Measurements from ENCODE around the gene PCDH12.

The PCDH12 gene

DNA sequence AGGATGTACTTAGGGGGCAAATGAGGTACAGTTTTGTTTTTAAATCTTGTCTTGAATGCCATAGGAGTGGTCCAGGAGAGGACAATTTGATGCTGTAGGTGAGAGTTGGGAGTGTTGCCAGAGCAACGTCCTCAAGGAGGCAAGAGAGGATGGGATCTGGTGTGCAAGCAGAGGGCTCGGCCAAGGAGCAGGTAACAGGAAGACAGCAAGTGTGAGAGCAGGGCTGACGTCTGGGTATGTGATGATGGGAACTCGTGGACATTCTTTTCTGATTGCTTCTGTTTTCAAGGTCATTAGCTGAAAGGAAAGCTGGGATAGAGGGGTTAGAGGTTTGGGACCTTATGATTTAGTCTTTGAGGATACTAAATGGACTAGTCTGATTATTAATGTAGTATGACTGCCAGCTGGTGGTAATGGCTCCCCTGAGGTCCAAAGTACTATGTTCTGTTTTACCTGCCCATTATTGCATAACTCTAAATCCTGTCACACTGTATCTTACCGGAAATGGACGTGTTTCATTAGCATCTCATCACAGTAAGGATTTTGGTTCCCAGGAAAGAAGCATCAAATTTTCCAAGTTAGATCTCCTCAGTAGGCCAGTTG, 39.5 kb upstream of the PCDH12 start:
- TF ChIP-seq YY1 (IDR thresholded peaks at IDR 0.05; ENCODE audit: low read depth), result no peak
- TF ChIP-seq, protein P1, sequence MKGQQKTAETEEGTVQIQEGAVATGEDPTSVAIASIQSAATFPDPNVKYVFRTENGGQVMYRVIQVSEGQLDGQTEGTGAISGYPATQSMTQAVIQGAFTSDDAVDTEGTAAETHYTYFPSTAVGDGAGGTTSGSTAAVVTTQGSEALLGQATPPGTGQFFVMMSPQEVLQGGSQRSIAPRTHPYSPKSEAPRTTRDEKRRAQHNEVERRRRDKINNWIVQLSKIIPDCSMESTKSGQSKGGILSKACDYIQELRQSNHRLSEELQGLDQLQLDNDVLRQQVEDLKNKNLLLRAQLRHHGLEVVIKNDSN (IDR thresholded peaks at IDR 0.05), result no peak
- no peak for TF ChIP-seq EGR1 (IDR thresholded peaks at IDR 0.05)
- no peak for TF ChIP-seq EP300 (IDR thresholded peaks at IDR 0.05; ENCODE audit: borderline replicate concordance)
- TF ChIP-seq FOXM1 (IDR thresholded peaks at IDR 0.05; ENCODE audit: borderline replicate concordance, low read depth), result no peak
- TF ChIP-seq, protein P2, sequence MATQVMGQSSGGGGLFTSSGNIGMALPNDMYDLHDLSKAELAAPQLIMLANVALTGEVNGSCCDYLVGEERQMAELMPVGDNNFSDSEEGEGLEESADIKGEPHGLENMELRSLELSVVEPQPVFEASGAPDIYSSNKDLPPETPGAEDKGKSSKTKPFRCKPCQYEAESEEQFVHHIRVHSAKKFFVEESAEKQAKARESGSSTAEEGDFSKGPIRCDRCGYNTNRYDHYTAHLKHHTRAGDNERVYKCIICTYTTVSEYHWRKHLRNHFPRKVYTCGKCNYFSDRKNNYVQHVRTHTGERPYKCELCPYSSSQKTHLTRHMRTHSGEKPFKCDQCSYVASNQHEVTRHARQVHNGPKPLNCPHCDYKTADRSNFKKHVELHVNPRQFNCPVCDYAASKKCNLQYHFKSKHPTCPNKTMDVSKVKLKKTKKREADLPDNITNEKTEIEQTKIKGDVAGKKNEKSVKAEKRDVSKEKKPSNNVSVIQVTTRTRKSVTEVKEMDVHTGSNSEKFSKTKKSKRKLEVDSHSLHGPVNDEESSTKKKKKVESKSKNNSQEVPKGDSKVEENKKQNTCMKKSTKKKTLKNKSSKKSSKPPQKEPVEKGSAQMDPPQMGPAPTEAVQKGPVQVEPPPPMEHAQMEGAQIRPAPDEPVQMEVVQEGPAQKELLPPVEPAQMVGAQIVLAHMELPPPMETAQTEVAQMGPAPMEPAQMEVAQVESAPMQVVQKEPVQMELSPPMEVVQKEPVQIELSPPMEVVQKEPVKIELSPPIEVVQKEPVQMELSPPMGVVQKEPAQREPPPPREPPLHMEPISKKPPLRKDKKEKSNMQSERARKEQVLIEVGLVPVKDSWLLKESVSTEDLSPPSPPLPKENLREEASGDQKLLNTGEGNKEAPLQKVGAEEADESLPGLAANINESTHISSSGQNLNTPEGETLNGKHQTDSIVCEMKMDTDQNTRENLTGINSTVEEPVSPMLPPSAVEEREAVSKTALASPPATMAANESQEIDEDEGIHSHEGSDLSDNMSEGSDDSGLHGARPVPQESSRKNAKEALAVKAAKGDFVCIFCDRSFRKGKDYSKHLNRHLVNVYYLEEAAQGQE (IDR thresholded peaks at IDR 0.05; ENCODE audit: low read depth), result no peak
- no peak for TF ChIP-seq TEAD4 (IDR thresholded peaks at IDR 0.05)
- TF ChIP-seq RAD21 (IDR thresholded peaks at IDR 0.05; ENCODE audit: low read depth), result no peak
- TF ChIP-seq TCF12 (IDR thresholded peaks at IDR 0.05; ENCODE audit: low read depth), result no peak
- no peak for TF ChIP-seq CEBPB (IDR thresholded peaks at IDR 0.05)

DNA sequence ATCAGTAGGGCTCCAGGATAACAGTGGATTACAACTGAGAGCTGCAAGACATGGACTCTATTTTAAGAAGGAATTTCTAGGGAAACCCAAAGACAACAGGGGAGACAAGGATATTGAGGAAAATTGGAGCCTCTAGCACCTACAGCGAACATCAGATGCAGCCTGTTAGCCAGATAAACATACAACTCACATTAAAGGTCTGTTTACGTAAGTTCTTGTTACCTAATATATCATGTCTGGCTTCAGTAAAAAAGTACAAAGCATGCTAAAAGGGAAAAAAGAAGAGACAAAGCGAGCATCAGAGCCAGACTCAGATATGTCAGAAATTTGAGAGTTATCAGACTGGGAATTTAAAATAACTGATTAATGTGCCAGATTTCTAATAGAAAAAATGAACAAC, 37.7 kb upstream of the PCDH12 start:
- TF ChIP-seq, protein P2 (IDR thresholded peaks at IDR 0.05; ENCODE audit: low read depth), result no peak
- TF ChIP-seq YY1 (IDR thresholded peaks at IDR 0.05; ENCODE audit: low read depth), result no peak
- TF ChIP-seq TCF12 (IDR thresholded peaks at IDR 0.05; ENCODE audit: low read depth), result no peak
- TF ChIP-seq CREB1 (IDR thresholded peaks at IDR 0.05; ENCODE audit: low read depth), result no peak
- TF ChIP-seq TAF1 (IDR thresholded peaks at IDR 0.05; ENCODE audit: low read depth), result no peak
- no peak for TF ChIP-seq CEBPB (IDR thresholded peaks at IDR 0.05)
- TF ChIP-seq FOXM1 (IDR thresholded peaks at IDR 0.05; ENCODE audit: borderline replicate concordance, low read depth), result no peak
- no peak for TF ChIP-seq EGR1 (IDR thresholded peaks at IDR 0.05)
- TF ChIP-seq, protein P3, sequence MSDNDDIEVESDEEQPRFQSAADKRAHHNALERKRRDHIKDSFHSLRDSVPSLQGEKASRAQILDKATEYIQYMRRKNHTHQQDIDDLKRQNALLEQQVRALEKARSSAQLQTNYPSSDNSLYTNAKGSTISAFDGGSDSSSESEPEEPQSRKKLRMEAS (IDR thresholded peaks at IDR 0.05), result no peak
- TF ChIP-seq, protein P1 (IDR thresholded peaks at IDR 0.05), result no peak
- TF ChIP-seq NFIC (IDR thresholded peaks at IDR 0.05), result no peak
- TF ChIP-seq ZBTB7A (IDR thresholded peaks at IDR 0.05; ENCODE audit: low read depth), result no peak
- TF ChIP-seq TEAD4 (IDR thresholded peaks at IDR 0.05), result no peak
- no peak for TF ChIP-seq RAD21 (IDR thresholded peaks at IDR 0.05; ENCODE audit: low read depth)
- TF ChIP-seq EP300 (IDR thresholded peaks at IDR 0.05; ENCODE audit: borderline replicate concordance), result no peak

DNA sequence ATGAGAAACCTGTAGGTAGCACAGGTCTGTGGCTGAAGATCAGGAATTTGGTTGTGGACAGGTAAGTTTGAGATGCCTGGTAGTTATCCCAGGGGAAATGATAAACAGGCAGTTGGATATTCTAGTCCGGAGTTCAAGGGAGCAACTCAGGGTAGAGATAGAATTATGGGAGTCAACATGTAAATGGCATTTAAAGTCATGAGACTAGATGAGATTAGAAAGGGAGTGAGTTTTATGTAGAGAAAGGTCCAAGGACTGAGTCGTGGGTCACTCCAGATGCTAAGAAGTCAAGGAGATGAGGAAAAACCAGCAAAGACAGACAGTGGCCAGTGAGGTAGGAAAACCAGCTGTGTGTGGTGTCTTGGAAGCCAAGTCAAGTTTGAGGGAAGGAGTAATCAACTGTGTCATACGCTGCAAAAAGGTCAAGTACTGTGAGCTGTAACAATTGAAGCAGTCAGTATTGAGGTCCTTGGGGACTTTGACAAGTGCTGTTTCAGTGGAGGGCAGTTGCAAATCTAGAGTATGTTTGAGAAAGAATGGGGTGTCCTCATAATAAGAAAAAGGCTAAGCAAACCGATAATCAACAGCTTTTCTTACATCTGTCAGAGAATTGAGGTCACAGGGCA, 36.6 kb upstream of the PCDH12 start:
- TF ChIP-seq RAD21 (IDR thresholded peaks at IDR 0.05; ENCODE audit: low read depth) (no peak), CEBPB (IDR thresholded peaks at IDR 0.05) (no peak), EP300 (IDR thresholded peaks at IDR 0.05; ENCODE audit: borderline replicate concordance) (no peak), NFIC (IDR thresholded peaks at IDR 0.05) (no peak), FOXM1 (IDR thresholded peaks at IDR 0.05; ENCODE audit: borderline replicate concordance, low read depth) (no peak), CREB1 (IDR thresholded peaks at IDR 0.05; ENCODE audit: low read depth) (no peak), ZBTB7A (IDR thresholded peaks at IDR 0.05; ENCODE audit: low read depth) (no peak), YY1 (IDR thresholded peaks at IDR 0.05; ENCODE audit: low read depth) (no peak), TAF1 (IDR thresholded peaks at IDR 0.05; ENCODE audit: low read depth) (no peak), TEAD4 (IDR thresholded peaks at IDR 0.05) (no peak), TCF12 (IDR thresholded peaks at IDR 0.05; ENCODE audit: low read depth) (no peak), EGR1 (IDR thresholded peaks at IDR 0.05) (no peak)
- TF ChIP-seq, protein P3 (IDR thresholded peaks at IDR 0.05), result no peak
- TF ChIP-seq, protein P1 (IDR thresholded peaks at IDR 0.05), result no peak
- TF ChIP-seq, protein P2 (IDR thresholded peaks at IDR 0.05; ENCODE audit: low read depth), result no peak

Data from Ishikawa (cell line).